OCI-LY1 (cell line): ENCODE measurements around the gene HSPA1B.

Experiments used
- CTCF ChIP-seq: fragments of 200-600 bp; sonication (generic), shearing (Covaris generic); IDR thresholded peaks from 2 replicates; pipeline ENCODE4 v1.5.1; 2017; ENCODE audit warnings: mild to moderate bottlenecking, antibody characterized with exemption, low read length, moderate library complexity, mixed read lengths
- EZH2 ChIP-seq: fragments of 200-600 bp; sonication (generic), shearing (Covaris generic); IDR thresholded peaks from 2 replicates; pipeline ENCODE4 v1.8.0; 2017; ENCODE audit warnings: borderline replicate concordance, mixed run types, mild to moderate bottlenecking, antibody characterized with exemption, low read length, moderate library complexity, mixed read lengths

- TF ChIP-seq CTCF: no peak
- no peak for TF ChIP-seq EZH2
These were observed 51.6 kb downstream of the HSPA1B start for GRCh38 chr6:31879143-31879542.
